ENCODE measurements around the gene PTBP1.

GRCh38 chr19:807627-808422 is 10.6 kb downstream of the PTBP1 start:
- TF ChIP-seq POLR2A (IDR thresholded peaks at IDR 0.05) (no peak), CTCF (IDR thresholded peaks at IDR 0.05) (no peak)
